Ovary (tissue), 3 donors: Measurements from ENCODE around the gene OR52W1.

Experiments used
- EP300 ChIP-seq: sonication (generic); formaldehyde crosslinking; IDR thresholded peaks from one replicate; pipeline ENCODE4 v1.6.1; 2017; ENCODE audit warnings: antibody characterized with exemption
- POLR2A ChIP-seq: fragments of 450-650 bp; IDR thresholded peaks from one replicate; pipeline ENCODE4 v1.6.1; 2017; ENCODE audit warnings: antibody characterized with exemption, mild to moderate bottlenecking, moderate library complexity
- TF ChIP-seq, protein P1 (sequence below), 3 donors: fragments of 450-650 bp in 2 of 3; fragments of 200-600 bp in 1 of 3; IDR thresholded peaks; one replicate each; pipeline versions ENCODE4 v1.5.1 to v1.8.0; 2016 to 2022; ENCODE audit warnings: antibody characterized with exemption in 3 of 3, mild to moderate bottlenecking in 1 of 3
- donor health status: DM: no; HTN: no; CAD: no.

GRCh38 chr11:6240781-6241180 lies 41.8 kb downstream of the OR52W1 start:
- no peak for TF ChIP-seq POLR2A
- TF ChIP-seq, protein P1, sequence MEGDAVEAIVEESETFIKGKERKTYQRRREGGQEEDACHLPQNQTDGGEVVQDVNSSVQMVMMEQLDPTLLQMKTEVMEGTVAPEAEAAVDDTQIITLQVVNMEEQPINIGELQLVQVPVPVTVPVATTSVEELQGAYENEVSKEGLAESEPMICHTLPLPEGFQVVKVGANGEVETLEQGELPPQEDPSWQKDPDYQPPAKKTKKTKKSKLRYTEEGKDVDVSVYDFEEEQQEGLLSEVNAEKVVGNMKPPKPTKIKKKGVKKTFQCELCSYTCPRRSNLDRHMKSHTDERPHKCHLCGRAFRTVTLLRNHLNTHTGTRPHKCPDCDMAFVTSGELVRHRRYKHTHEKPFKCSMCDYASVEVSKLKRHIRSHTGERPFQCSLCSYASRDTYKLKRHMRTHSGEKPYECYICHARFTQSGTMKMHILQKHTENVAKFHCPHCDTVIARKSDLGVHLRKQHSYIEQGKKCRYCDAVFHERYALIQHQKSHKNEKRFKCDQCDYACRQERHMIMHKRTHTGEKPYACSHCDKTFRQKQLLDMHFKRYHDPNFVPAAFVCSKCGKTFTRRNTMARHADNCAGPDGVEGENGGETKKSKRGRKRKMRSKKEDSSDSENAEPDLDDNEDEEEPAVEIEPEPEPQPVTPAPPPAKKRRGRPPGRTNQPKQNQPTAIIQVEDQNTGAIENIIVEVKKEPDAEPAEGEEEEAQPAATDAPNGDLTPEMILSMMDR (IDR thresholded peaks at IDR 0.05), result no peak
- TF ChIP-seq EP300, result no peak
